HG03575 (cell line): ENCODE measurements around the gene OSTC.

Experiments
- ATAC-seq: cut with Tn5 transposase; IDR thresholded peaks from one replicate; pipeline ENCODE4 v1.9.1; 2021; ENCODE audit not compliant: unreplicated experiment, insufficient number of reproducible peaks, low FRiP score; ENCODE audit errors: extremely low read depth

Gene OSTC

DNA sequence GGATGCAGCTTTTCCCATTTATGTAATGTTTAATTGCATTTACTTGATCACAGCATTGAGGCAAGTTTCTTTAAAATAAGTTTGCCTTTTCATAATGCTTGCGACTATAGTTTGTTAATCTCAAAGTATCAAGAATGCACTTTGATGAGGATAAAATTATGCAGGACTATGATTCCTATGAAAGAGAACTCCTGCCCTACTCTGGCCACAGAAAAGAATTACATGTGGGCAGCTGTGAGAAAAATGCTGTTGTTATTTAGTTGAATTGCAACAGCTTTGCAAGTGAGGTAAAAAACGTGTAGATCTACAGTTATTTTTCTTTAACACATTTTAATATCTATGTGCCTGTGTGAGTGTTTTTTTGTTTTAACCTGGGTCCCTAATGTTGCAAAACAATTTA is 12.5 kb upstream of the OSTC start:
- no peak for ATAC-seq

DNA sequence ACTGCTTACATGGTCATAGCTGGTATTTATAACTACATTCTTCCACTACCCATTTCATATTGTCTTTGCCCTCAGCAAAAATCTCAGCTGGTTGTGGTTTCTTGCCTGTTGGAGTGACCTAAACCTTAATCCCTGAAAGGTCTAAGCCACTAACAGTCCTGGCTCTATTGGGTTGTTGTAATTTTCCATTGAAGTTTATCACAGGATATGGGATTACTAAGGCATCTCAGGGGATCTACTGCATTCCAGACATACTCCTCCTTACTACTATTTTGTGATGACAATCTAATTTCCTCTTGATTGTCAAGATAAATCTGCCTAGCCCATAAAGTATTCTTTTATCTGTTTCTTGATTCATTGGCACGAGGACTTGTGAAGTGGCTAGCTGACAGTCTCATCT is 6.2 kb upstream of the OSTC start:
- ATAC-seq = no peak

DNA sequence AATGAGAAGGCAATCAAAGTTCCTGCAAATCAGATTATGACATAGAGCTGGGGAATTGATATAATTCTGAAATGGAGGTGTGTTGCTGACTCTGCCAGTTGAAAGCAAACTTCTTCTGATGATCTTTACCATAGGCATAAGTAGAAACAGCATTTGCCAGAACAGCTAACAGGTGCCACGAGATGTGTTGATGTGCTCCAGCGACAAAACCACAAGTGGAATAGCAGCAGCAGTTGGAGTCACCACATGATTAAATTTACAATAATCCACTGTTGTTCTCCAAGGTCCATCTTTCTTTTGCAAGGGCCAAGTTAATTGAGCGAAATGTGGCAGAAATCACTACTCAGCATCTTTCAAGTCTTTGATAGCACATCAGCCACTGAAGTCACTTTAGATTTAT is 3.7 kb upstream of the OSTC start:
- no peak for ATAC-seq

DNA sequence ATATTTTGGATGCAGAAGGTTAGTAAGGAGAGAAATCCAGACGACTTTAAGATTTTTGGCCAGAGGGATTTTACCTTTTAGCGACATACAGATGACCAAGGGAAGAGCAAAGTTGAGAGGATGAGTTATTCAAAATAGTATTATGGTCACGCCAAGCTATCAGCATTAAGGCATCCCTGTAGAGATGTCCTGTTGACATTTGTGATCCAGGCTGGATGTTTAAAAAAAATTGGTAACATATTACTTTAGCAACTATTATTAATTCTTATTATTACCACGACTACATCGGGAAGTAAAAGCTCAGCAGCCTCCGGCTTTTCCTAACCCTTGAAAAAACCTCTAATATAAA is 562 bp upstream of the OSTC start:
- ATAC-seq = peak; percentile 6

DNA sequence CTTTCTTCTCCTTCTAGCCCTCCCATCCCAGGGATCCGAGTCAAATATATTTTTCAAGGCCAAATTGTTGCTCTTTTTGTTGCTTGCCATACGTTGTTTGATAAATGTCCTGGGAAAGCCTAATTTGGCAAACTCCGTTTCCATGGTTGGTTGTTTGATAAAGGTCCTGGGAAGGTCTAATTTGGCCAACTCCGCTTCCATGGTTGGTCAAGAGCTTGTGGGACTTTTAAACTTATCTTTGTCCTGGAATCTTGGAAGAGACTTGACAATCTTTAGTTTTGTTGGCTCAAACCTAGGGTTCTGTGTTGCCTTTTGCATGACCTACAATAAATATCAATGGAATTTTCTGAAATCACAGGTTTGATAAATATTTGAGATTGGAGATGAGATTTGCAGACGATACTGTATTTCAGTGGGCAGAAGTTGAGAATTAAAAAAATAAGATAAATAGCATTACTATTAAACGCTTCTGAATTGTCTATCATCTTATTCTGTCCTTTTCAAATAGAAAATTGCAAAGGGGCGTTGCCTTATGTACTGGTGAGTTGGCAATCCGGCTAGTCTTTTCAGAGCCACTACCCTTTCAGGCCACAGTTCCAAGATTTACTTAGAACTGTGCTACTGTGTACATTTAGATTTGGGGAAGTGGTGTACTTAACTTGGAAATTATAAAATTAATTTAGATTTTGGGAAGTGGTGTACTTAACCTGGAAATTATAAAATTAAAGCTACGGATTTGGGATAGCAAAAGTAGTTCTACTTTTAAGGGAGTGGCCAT is 804 bp downstream of the OSTC start:
- ATAC-seq = no peak

DNA sequence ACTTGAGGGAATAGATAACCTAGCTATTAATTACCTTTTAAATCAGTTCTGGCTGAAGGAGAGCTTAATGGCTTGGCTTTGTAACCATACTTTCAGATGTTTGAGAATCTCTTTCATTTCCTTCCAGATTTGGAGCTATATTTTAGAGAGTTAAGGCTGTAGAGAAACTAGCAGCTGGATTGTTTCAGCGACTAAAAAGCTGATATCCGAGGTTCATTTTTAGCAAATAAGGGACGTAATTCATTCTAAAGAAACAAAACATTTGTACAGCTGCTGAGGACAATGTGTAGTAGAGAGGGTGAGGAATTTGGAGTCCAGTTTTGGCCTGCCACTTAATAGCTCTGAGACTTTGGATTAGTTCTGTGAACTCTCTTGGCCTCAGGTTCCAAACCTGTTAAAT is 12.2 kb downstream of the OSTC start:
- no peak for ATAC-seq

DNA sequence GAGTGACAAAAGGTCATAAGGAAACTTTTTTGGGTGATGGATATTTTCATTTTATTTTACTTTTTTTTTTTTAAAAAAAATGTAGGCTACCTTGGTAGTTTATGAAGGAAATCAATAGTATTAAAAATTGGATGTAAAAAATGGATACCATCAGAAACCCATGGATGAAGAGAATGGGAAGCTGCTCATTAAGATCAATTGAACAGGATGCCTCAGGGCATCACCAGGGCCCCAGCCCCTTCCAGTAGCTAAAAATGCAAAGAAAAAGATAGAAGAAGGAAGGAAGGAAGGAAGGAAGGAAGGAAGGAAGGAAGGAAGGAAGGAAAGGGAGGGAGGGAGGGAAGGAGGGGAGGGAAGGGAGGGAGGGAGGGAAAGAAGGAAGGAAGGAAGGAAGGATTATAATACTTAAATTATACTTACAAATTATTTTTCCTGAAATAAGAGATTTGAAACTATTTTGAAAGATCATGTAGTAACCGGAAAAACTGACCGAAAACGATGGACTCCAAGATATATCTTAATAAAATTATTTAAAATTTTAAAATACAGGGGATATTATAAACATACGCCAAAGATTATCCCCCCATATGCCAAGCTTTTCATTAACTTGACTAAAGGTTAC is 24.1 kb downstream of the OSTC start:
- ATAC-seq = no peak

DNA sequence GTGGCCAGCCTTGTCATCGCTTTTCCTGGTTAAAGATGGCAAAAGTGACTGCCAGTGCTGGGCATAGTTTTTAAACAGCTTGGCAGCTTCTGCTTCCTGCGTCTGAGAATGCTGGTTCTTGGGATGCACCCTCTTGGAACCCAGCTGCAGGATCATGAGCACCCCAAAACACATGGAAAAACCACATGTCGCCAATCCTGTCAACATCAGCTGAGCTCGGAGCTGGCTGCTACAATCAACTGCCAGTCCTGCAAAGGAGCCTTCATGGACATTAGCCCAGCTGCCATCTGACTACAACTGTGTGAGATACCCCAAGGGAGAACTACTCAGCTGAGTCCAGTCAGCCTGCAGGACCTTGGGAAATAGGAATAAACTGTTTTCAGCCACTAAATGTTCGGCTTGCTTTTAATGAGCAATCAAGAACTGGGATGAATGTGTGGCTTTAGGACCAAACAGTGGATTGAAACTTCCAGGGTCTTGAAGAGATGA is 31.0 kb downstream of the OSTC start:
- no peak for ATAC-seq

DNA sequence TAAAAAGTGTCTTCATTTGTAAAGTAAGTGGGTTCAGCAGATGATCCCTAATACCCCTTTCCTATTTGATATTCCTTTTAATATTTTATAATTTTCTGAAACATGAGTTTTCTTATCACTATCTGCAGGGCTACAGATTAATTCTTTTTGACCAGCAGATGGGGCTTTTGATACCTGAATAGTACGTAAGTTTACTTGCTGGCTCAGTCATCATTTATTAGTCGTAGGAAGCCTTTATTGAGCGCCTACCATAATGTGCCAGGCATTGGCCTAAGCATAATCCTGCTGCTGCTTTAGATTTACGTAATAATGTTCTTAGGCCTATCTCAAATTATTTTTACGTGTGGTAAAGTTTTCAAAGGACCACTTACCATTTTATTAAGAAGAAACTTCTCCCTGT is 33.1 kb downstream of the OSTC start:
- ATAC-seq = no peak

DNA sequence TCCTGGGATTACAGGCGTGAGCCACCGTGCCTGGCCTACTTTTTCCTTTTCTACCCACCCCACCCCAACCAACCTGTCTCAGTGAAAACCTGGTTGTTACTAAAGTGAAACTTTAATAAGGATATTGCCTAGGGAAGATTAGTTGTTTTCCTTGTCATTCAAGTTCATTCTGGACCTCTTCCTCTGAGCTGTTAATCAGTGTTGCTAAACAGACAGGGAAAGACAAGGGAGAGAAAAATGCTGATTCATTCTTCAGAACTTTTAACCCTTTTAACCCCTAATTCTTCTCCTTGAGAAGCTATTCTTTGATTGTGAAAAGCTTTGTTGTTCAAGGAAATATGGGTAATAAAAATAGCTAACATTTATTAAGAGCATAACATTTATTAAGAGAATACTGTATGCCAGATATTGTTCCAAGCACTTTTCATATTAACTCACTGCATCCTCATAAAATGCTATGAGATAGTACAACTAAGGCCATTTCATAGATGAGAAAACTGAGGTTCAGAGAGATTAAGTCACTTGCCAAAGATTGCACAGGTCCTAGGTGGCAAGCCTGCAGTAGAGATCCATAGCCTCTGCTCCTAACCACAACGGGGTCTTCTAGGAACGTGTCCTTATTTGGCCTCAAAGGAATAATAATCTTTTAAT is 34.8 kb downstream of the OSTC start:
- ATAC-seq = no peak

DNA sequence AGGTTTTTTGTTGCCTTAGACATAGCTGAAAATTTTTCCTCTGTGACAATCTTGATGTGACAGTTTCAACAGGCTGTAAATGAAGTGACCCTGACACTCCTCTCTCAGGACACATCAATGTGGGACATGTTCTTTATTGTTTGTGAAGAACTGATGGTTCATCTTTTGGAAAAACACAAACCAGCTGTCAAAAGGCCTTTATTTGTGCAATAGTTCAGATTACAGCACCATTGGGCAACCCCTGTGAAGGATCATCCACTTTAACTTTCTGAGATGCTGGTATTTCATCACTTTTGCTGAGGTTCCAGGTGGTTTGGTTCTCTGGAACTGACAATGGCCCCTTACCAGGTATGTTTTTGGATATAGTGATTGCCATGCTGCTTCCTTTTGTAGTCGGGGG is 40.3 kb downstream of the OSTC start:
- ATAC-seq = no peak

DNA sequence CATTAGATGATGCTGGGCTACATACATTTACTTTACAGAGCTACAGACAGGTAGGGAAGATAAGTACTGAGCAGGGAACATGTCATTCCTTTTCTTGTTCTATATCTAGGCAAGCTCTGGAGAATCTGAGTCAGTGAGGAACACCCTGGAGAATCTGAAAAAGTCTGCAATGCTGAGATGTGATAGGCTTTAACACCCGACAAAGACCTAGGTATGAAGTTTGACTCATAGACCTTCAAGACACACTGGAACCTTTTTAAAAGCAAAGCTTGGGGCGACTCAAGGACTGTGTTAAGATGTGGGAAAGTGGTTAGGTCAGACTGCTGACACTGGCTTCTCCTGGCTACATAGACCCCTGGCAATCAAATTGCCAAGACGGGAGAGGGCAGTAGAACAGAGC is 42.8 kb downstream of the OSTC start:
- no peak for ATAC-seq

DNA sequence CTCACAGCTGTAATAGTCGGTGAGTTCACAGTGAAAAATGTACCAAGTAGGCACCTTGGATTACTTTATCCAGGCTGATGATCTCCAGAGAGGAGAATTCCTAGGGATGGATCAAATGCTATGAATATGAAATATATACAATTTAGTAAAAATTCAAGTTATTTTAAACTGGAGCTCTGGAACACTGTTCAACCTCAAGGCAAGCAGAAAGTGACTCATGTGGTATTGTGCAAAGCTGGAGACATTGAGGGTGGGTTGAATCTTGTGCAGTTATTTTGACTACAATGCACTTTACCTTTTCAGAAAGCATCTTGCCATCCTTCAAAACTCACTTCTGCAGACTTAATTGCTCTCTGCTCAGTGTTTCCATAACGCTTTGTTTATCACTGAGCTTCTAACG is 43.4 kb downstream of the OSTC start:
- no peak for ATAC-seq

DNA sequence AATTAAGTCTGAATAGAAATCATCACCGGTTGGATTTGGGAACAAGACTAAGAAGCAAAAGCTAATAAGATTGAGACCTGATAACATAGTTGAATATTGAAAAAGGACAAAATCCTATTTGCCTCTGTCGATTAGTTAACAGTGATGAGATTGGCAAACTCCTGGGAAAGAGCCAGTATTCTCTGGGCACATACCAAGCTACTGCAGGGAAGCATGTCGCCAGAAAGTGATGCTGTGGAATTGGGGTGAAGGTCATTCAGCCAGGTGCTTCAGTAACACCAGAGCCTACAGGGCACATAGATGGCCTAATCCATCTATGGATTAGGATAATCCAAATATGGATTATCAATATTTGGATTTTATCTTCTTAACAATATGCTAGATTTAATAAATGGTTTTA is 44.0 kb downstream of the OSTC start:
- ATAC-seq = no peak

DNA sequence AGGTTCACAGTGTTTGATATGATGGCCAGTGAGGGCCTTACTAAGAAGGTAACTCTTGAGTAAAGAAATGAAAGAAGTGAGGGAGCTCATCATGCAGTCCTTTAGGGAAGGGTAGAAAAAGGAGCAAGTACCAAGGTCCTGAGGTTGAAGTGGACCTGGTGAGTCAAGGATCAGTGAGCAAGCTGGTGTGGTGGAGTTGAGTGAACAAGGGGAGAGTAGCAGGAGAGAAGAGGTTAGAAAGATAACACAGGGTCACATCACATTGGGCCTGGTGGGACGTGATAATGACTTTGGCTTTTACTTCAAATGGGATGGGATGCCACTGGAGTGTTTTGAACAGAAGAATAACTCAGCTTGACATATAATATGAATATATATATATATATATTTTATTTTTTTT is 44.7 kb downstream of the OSTC start:
- ATAC-seq = no peak

DNA sequence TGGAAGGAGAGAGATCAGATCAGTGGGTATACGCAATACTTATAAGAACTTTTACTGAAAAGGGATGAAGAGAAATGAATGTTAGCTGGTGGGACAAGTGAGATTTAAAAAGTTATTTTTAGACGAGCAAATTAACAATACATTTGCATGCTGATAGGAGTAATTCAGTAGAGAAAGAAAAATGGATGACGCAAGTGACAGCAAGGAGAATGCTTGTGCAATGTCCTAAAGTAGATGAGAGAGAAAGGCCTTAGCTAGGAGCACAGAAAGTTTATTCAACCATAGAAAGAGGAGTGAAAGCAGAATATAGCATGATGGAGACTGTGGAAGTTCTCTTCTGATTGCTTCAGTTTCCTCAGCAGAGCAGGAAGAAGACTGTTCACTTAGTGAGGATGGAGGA is 45.8 kb downstream of the OSTC start:
- ATAC-seq = no peak

DNA sequence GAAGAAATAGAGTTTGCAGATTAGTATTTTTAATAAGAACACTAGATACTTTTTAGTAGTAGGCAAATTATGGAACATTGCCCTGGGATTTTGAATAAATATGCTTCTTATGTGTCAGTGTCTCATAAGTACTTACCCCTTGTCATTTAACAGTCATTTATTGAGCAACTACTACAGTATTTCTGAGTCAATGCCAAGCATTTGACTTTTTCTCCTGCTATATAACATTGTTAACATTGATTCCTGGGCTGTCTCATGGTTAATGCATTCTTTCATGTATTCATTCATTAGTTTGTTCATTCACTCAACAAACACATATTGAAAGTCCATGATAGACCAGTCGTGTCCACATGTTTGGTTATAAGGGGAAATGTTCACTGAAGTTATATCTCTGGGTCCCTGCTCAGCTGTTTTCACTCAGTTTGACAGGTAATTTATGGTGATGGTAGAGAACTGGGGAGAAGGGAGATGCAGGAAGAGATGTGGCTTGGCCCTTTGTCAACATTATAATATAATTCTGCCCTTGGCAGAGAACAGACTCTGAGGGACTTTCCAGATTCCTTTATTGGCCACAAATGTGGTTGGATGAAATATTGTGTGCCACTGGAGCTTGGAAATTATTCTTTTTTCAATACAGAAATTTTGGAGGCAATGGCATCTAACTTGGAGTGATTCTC is 49.8 kb downstream of the OSTC start:
- no peak for ATAC-seq

DNA sequence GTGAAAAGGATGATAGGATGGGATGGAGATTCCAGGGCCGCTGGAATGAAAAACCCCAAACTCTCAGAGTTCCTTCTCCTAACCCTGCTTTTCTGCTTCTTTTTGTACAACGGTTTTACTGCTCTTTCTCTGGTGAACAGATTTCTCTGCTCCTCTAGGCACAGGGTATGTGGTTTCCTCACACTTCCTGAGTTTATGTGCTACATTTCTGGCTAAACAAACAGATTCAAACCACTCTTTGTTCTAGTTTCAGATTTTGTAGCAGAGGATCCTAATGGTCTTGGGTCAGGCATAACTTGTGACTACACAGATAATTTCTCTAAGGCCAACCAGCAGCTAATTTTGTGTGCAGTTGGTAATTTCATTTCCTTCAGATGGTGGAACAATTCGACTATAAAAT is 52.6 kb downstream of the OSTC start:
- ATAC-seq = no peak

DNA sequence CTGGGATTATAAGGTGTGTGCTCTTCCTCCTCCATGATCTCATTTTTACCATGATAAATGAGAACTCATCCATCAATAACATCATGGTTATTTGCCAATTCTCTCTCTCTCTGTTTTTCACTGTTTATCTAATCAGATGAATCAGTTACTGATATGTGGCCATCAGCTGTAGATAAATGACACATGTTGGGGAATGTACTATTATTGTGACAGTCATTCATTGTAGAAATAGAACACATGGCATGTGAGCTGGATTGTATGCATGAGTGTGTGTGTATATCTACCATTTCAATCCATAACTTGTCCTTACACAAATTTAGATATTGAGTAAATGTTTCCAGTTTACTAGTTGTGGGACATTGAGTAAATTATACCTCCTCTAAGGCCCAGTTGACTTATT is 53.0 kb downstream of the OSTC start:
- ATAC-seq = no peak

DNA sequence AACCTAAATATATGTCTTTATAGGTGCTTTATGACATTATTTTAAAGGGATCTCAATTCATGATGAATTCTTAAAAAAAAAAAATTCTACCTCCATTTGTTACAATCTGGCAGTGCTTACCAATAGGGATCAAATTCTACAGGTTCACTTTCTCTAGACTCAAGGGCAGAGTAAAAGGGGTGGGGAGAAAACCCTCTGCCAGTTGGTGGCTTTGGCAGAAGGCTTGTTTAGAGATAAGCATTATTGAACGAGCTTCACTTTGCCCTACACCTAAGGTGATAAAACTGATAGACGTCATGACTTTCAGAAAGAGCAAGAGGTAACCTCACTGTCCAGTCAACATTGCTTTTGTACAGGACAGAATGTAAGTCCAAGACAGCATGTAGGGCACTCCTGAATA is 53.6 kb downstream of the OSTC start:
- ATAC-seq = no peak
